ENCODE data around the gene APC2.

Gene APC2

GRCh38 chr19:1411255-1412191 lies 38.4 kb upstream of the APC2 start:
- no peak for TF ChIP-seq CTCF (IDR thresholded peaks at IDR 0.05)

GRCh38 chr19:1412323-1412923 lies 37.5 kb upstream of the APC2 start:
- TF ChIP-seq CTCF (IDR thresholded peaks at IDR 0.05): no peak

- no peak for TF ChIP-seq CTCF (IDR thresholded peaks at IDR 0.05)
Measured at GRCh38 chr19:1412995-1413800, 36.7 kb upstream of the APC2 start.

GRCh38 chr19:1416014-1416841 lies 33.7 kb upstream of the APC2 start:
- TF ChIP-seq CTCF (IDR thresholded peaks at IDR 0.05): no peak

GRCh38 chr19:1417145-1417544 lies 32.8 kb upstream of the APC2 start:
- no peak for TF ChIP-seq CTCF (IDR thresholded peaks at IDR 0.05)

GRCh38 chr19:1417681-1418495 lies 32.0 kb upstream of the APC2 start:
- no peak for TF ChIP-seq CTCF (IDR thresholded peaks at IDR 0.05)

All from LNCAP (cell line).